ENCODE results near the gene FIG4. TPM values are rescaled to one million over a fixed set of nuclear protein-coding genes. Genes with fewer than 3 reads are reported as not detected.

FIG4 gene
- total RNA-seq, 1 donor from 2014 or later = 13.0 TPM

GRCh38 chr6:109782491-109782999 lies 91.4 kb downstream of the FIG4 start:
- no peak for DNase-seq (ENCODE audit: low spot score)
- H3K36me3 Mint-ChIP-seq (ENCODE audit: low read depth) = peaks cover 8% of the 10 kb centered on the region

GRCh38 chr6:109783250-109783986 lies 92.3 kb downstream of the FIG4 start:
- Mint-ChIP-seq H3K27me3 (ENCODE audit: low read depth) (no peaks in the 10 kb centered on the region), H3K36me3 (ENCODE audit: low read depth) (peaks cover 8% of the 10 kb centered on the region), H3K9me3 (ENCODE audit: low read depth) (no peaks in the 10 kb centered on the region), H3K4me3 (ENCODE audit: unreplicated experiment) (no peak overlapping the region), H3K27ac (ENCODE audit: unreplicated experiment) (no peak overlapping the region), H3K4me1 (ENCODE audit: low read depth) (no peaks in the 10 kb centered on the region)
- peak; percentile 55 for TF ChIP-seq CTCF (IDR thresholded peaks at IDR 0.05)
- no peak for DNase-seq (ENCODE audit: low spot score)

More at GRCh38 chr6:109782491-109782999, 91.4 kb downstream of the FIG4 start:
- Mint-ChIP-seq H3K4me1 (ENCODE audit: low read depth) (no peaks in the 10 kb centered on the region), H3K9me3 (ENCODE audit: low read depth) (no peaks in the 10 kb centered on the region), H3K27me3 (ENCODE audit: low read depth) (no peaks in the 10 kb centered on the region), H3K27ac (ENCODE audit: unreplicated experiment) (no peak overlapping the region), H3K4me3 (ENCODE audit: unreplicated experiment) (no peak overlapping the region)
- TF ChIP-seq CTCF (IDR thresholded peaks at IDR 0.05) = no peak

GRCh38 chr6:109787312-109787711 lies 96.2 kb downstream of the FIG4 start:
- Mint-ChIP-seq H3K27me3 (ENCODE audit: low read depth) (no peaks in the 10 kb centered on the region), H3K4me3 (ENCODE audit: unreplicated experiment) (no peak overlapping the region)

GRCh38 chr6:109788687-109789086 lies 97.6 kb downstream of the FIG4 start:
- H3K4me1 Mint-ChIP-seq (ENCODE audit: low read depth) = peaks cover 39% of the 10 kb centered on the region
- H3K36me3 Mint-ChIP-seq (ENCODE audit: low read depth) = peaks cover 7% of the 10 kb centered on the region
- no peak overlapping the region for H3K4me3 Mint-ChIP-seq (ENCODE audit: unreplicated experiment)
- H3K27me3 Mint-ChIP-seq (ENCODE audit: low read depth) = no peaks in the 10 kb centered on the region
- no peak for TF ChIP-seq CTCF (IDR thresholded peaks at IDR 0.05)
- H3K9me3 Mint-ChIP-seq (ENCODE audit: low read depth) = no peaks in the 10 kb centered on the region
- DNase-seq (ENCODE audit: low spot score) = no peak
- H3K27ac Mint-ChIP-seq (ENCODE audit: unreplicated experiment) = no peak overlapping the region

More at GRCh38 chr6:109787312-109787711, 96.2 kb downstream of the FIG4 start:
- Mint-ChIP-seq H3K9me3 (ENCODE audit: low read depth) (no peaks in the 10 kb centered on the region), H3K36me3 (ENCODE audit: low read depth) (peaks cover 9% of the 10 kb centered on the region), H3K27ac (ENCODE audit: unreplicated experiment) (no peak overlapping the region), H3K4me1 (ENCODE audit: low read depth) (peaks cover 31% of the 10 kb centered on the region)
- DNase-seq (ENCODE audit: low spot score) = no peak
- no peak for TF ChIP-seq CTCF (IDR thresholded peaks at IDR 0.05)

- H3K27me3 Mint-ChIP-seq (ENCODE audit: low read depth) = no peaks in the 10 kb centered on the region
- peaks cover 7% of the 10 kb centered on the region for H3K36me3 Mint-ChIP-seq (ENCODE audit: low read depth)
- no peak for DNase-seq (ENCODE audit: low spot score)
- no peaks in the 10 kb centered on the region for H3K9me3 Mint-ChIP-seq (ENCODE audit: low read depth)
- peak overlapping the region; percentile 58 for H3K27ac Mint-ChIP-seq (ENCODE audit: unreplicated experiment)
- H3K4me3 Mint-ChIP-seq (ENCODE audit: unreplicated experiment) = no peak overlapping the region
- no peak for TF ChIP-seq CTCF (IDR thresholded peaks at IDR 0.05)
- H3K4me1 Mint-ChIP-seq (ENCODE audit: low read depth) = peaks cover 47% of the 10 kb centered on the region
These were observed 99.0 kb downstream of the FIG4 start for GRCh38 chr6:109790131-109790530.

Data from chondrocyte (in vitro differentiated cells).